T47D (cell line): Measurements from ENCODE around the gene TAC3.
"Not testable (repeated sequence)": the region's sequence is repeated elsewhere in the genome, so short reads cannot be mapped to it uniquely, and the experiment has no call there.

Experiments used
- DNase-seq, 2 experiments: peaks; one replicate each; pipeline versions ENCODE4 v3.0.0 to v3.0.0-alpha.2; 2011 to 2012; ENCODE audit warnings: low read depth in 1 of 2, low spot score in 1 of 2
- JUND ChIP-seq: IDR thresholded peaks from 2 replicates; pipeline ENCODE4 v1.6.1; 2012; ENCODE audit warnings: low read depth
- in situ Hi-C: cut with HindIII; loops from 2 replicates; pipeline ENCODE4 v1.10.0; 2016; ENCODE audit warnings: low sequenced_read_pairs, low pct_unique_long_range_greater_than_20kb

Gene TAC3

GRCh38 chr12:57027011-57027804, 10.9 kb upstream of the TAC3 start:
- no peak for TF ChIP-seq JUND
- in situ Hi-C loops, result no loop called here
- no peak for DNase-seq

GRCh38 chr12:57025196-57025595, 8.9 kb upstream of the TAC3 start:
- no peak for DNase-seq
- in situ Hi-C loops, result no loop called here
- no peak for TF ChIP-seq JUND

- DNase-seq, in situ Hi-C loops: not testable (repeated sequence)
These were observed 6.0 kb upstream of the TAC3 start for GRCh38 chr12:57022324-57022723.

- in situ Hi-C loops, result no loop called here
- no peak for DNase-seq
- no peak for TF ChIP-seq JUND
These were observed 3.8 kb upstream of the TAC3 start for GRCh38 chr12:57019983-57020719.

- DNase-seq, result no peak
- no peak for TF ChIP-seq JUND
- in situ Hi-C loops, result no loop called here
These were observed 2.6 kb upstream of the TAC3 start for GRCh38 chr12:57018906-57019305.

- peak in 1 of 2 experiments; percentile 58 for DNase-seq
- in situ Hi-C loops, result not testable (repeated sequence)
These were observed 2.0 kb upstream of the TAC3 start for GRCh38 chr12:57018353-57018752.

- TF ChIP-seq JUND, result no peak
- DNase-seq, result no peak
- in situ Hi-C loops, result no loop called here
These were observed 3.5 kb downstream of the TAC3 start for GRCh38 chr12:57012600-57013465.

- no peak for DNase-seq
- in situ Hi-C loops, result no loop called here
- no peak for TF ChIP-seq JUND
These were observed 4.6 kb downstream of the TAC3 start for GRCh38 chr12:57011438-57012424.

GRCh38 chr12:57010627-57011247, 5.6 kb downstream of the TAC3 start:
- in situ Hi-C loops, result no loop called here
- no peak for DNase-seq
- TF ChIP-seq JUND, result no peak

- DNase-seq, result no peak
- no peak for TF ChIP-seq JUND
- in situ Hi-C loops, result no loop called here
These were observed 6.2 kb downstream of the TAC3 start for GRCh38 chr12:57009949-57010626.

- in situ Hi-C loops, result no loop called here
- no peak for TF ChIP-seq JUND
- peak; percentile 51 to 84 for DNase-seq
These were observed 8.2 kb downstream of the TAC3 start for GRCh38 chr12:57008178-57008577.
